OCI-LY3 (cell line): Measurements from ENCODE around the gene ROBO1.

ENCODE experiments used
- H2AFZ ChIP-seq: fragments of 200-600, 300-600 bp; shearing (Covaris generic); 2 replicates; pipeline ENCODE4 v1.6.0; 2014; ENCODE audit warnings: antibody characterized with exemption, low read depth, low read length
- H3K27ac ChIP-seq: fragments of 200-600, 300-600 bp; sonication (generic); 2 replicates; pipeline ENCODE4 v1.5.1; 2014; ENCODE audit warnings: mild to moderate bottlenecking, low read length, moderate library complexity, mixed read lengths
- H3K27me3 ChIP-seq: fragments of 200-600, 300-600 bp; sonication (generic); 2 replicates; pipeline ENCODE4 v1.6.1; 2014; ENCODE audit warnings: low read depth, low read length, mixed read lengths
- H3K36me3 ChIP-seq: fragments of 200-600, 300-600 bp; sonication (generic); replicated peaks from 2 replicates; pipeline ENCODE3; 2014; ENCODE audit warnings: low read depth, low read length, mixed read lengths
- H3K4me1 ChIP-seq: fragments of 300-600, 200-600 bp; sonication (generic); 2 replicates; pipeline ENCODE4 v1.6.1; 2014; ENCODE audit warnings: low read length, mixed read lengths
- H3K4me2 ChIP-seq: fragments of 200-600, 300-600 bp; sonication (generic); 2 replicates; pipeline ENCODE4 v1.6.1; 2014; ENCODE audit warnings: low read length, mixed read lengths
- H3K4me3 ChIP-seq: fragments of 300-600, 200-600 bp; sonication (generic); 2 replicates; pipeline ENCODE4 v1.5.1; 2014; ENCODE audit warnings: antibody characterized with exemption, mild to moderate bottlenecking, low read length, moderate library complexity
- H3K79me2 ChIP-seq: fragments of 300-600, 200-600 bp; shearing (Covaris generic); 2 replicates; pipeline ENCODE4 v1.6.1; 2014; ENCODE audit warnings: mild to moderate bottlenecking, low read length, mixed read lengths
- H3K9ac ChIP-seq: fragments of 300-600, 200-600 bp; shearing (Covaris generic); 2 replicates; pipeline ENCODE4 v1.6.0; 2014; ENCODE audit warnings: mild to moderate bottlenecking, low read length, moderate library complexity
- H3K9me3 ChIP-seq: fragments of 200-600, 300-600 bp; shearing (Covaris generic); 2 replicates; pipeline ENCODE4 v1.6.1; 2014; ENCODE audit warnings: low read length, mixed read lengths; ENCODE audit not compliant: insufficient read depth
- H4K20me1 ChIP-seq: fragments of 200-600, 300-600 bp; sonication (generic); 2 replicates; pipeline ENCODE4 v1.6.1; 2016; ENCODE audit warnings: low read length, mixed read lengths; ENCODE audit not compliant: insufficient read depth
- CTCF ChIP-seq: fragments of 200-600, 300-600 bp; sonication (generic); IDR thresholded peaks from 2 replicates; pipeline ENCODE4 v1.5.1; 2014; ENCODE audit warnings: antibody characterized with exemption, low read length, low read depth
- EZH2phosphoT487 ChIP-seq: fragments of 200-600 bp; shearing (Covaris generic); IDR thresholded peaks from 2 replicates; pipeline ENCODE4 v1.6.1; 2018; ENCODE audit warnings: antibody characterized with exemption, mixed run types, low read depth

Gene ROBO1

DNA sequence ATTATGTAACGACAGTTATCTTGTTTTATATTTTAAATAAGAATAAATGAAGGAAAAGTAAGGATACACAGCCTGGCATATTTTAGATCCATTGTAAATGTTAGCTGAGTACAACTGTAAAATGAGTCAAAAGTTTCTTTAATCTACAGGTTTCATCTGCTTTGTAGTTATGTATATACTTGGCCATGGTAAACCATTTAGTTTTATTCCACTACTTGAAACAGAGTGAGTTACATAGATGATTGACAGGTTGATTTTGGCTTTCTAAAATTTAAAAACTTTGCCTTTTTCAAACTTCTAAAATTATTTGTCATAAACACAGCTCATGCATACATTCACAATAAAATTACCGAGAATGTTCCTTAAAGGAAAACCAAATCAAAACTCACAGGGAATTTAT, 371.2 kb downstream of the ROBO1 start:
- H3K27ac ChIP-seq: no peak overlapping the region
- H3K9ac ChIP-seq: no peak overlapping the region
- H3K4me1 ChIP-seq: peaks cover 12% of the 10 kb centered on the region
- H2AFZ ChIP-seq: no peak overlapping the region
- TF ChIP-seq EZH2phosphoT487 (no peak), CTCF (no peak)
- no peaks in the 10 kb centered on the region for H3K36me3 ChIP-seq
- H3K27me3 ChIP-seq: no peaks in the 10 kb centered on the region
- H3K79me2 ChIP-seq: no peaks in the 10 kb centered on the region
- no peaks in the 10 kb centered on the region for H4K20me1 ChIP-seq
- H3K9me3 ChIP-seq: peaks cover 3% of the 10 kb centered on the region; the same call in 1 of the 2 replicates
- no peak overlapping the region for H3K4me2 ChIP-seq
- no peak overlapping the region for H3K4me3 ChIP-seq

DNA sequence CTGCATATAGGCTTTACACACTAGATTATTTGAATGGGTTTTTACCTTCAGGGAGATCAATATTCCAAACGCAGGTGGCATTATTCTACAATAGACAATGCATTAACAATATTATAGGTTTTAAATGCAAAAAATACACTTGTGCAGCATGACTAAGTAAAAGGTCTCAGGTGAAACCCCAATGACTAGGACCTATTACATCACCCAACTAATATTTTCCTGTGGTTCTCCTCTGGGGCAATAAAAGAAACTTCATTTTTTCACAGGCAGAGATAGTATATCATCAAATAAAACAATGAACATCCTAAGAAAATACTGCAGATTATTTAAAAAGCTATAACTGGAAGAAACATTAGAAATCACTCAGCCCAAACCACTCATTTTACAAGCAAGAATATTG, 375.3 kb downstream of the ROBO1 start:
- H3K27me3 ChIP-seq: no peaks in the 10 kb centered on the region
- H3K27ac ChIP-seq: no peak overlapping the region
- no peaks in the 10 kb centered on the region; the same call in 1 of the 2 replicates for H3K9me3 ChIP-seq
- no peak overlapping the region for H3K4me2 ChIP-seq
- no peaks in the 10 kb centered on the region for H4K20me1 ChIP-seq
- TF ChIP-seq EZH2phosphoT487: no peak
- TF ChIP-seq CTCF: no peak
- no peak overlapping the region for H2AFZ ChIP-seq
- no peak overlapping the region for H3K9ac ChIP-seq
- no peaks in the 10 kb centered on the region for H3K79me2 ChIP-seq
- H3K4me3 ChIP-seq: no peak overlapping the region
- no peaks in the 10 kb centered on the region for H3K36me3 ChIP-seq
- H3K4me1 ChIP-seq: peaks cover 15% of the 10 kb centered on the region

DNA sequence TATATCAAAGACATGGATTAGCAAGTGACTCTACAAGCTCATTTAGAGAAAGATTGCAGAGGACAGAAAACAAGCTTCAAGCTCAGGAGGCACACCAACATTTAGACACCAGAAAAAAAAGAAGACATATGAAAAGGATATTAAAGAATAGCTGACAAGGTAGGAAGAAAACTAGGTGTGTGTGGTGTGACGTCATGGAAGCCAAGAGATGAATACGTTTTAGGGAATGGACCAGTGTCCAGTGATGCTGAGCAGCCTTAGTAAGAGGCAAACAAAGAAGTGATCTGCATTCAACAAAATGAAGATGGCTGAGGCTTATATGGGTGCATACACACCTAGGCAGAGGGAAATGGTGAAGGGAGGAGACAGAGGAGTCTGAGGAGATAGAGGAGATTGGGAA, 377.4 kb downstream of the ROBO1 start:
- Histone ChIP-seq H3K9ac (no peak overlapping the region), H3K27ac (no peak overlapping the region), H2AFZ (no peak overlapping the region), H3K4me3 (no peak overlapping the region), H3K4me1 (peaks cover 15% of the 10 kb centered on the region), H3K79me2 (no peaks in the 10 kb centered on the region), H3K36me3 (no peaks in the 10 kb centered on the region), H4K20me1 (no peaks in the 10 kb centered on the region), H3K27me3 (no peaks in the 10 kb centered on the region), H3K4me2 (no peak overlapping the region), H3K9me3 (no peaks in the 10 kb centered on the region; the same call in 1 of the 2 replicates)
- TF ChIP-seq CTCF (no peak), EZH2phosphoT487 (no peak)

GRCh38 chr3:79385211-79385610, 382.6 kb downstream of the ROBO1 start:
- Histone ChIP-seq H3K4me3 (no peak overlapping the region), H3K9me3 (no peaks in the 10 kb centered on the region), H3K27me3 (no peaks in the 10 kb centered on the region), H3K27ac (no peak overlapping the region), H2AFZ (no peak overlapping the region), H3K4me1 (no peaks in the 10 kb centered on the region), H4K20me1 (no peaks in the 10 kb centered on the region), H3K36me3 (no peaks in the 10 kb centered on the region), H3K79me2 (no peaks in the 10 kb centered on the region), H3K4me2 (no peak overlapping the region), H3K9ac (no peak overlapping the region)
- no peak for TF ChIP-seq EZH2phosphoT487
- no peak for TF ChIP-seq CTCF
